ENCODE results near the gene ARHGAP26.

- TF ChIP-seq EZH2 (IDR thresholded peaks at IDR 0.05; ENCODE audit: borderline replicate concordance, low read length) (no peak), CTCF (IDR thresholded peaks at IDR 0.05; ENCODE audit: low read length) (no peak)
Observed at GRCh38 chr5:142782976-142783530, 12.9 kb downstream of the ARHGAP26 start.
